ENCODE results near the gene TOM1.

Gene TOM1

GRCh38 chr22:35299673-35300499 lies at the start of gene TOM1:
Gene TOM1, plus strand, starts transcription at chr22:35299894. Its CDS starts 35 bp downstream, at chr22:35299929.
- H3K27me3 ChIP-seq (ENCODE audit: control insufficient read depth in 1 of 2, insufficient read depth in 2 of 2, low read length in 2 of 2), result no peaks in the 10 kb centered on the region
- H3K4me3 ChIP-seq (ENCODE audit: low read depth in 1 of 2, low read length in 2 of 2), result peak within 1 kb of the TSS; percentile 56 to 85
- H3K27ac ChIP-seq (ENCODE audit: low read depth, low read length), result peak within 1 kb of the TSS; percentile 91
- H3K36me3 ChIP-seq (ENCODE audit: insufficient read depth, low read length), result peaks cover 4% of the 10 kb centered on the region
- H3K9me3 ChIP-seq (ENCODE audit: low read length), result no peaks in the 10 kb centered on the region
- peak within 1 kb of the TSS; percentile 76 for H3K9ac ChIP-seq (ENCODE audit: low read length)
- peaks cover 16% of the 10 kb centered on the region for H3K4me1 ChIP-seq (ENCODE audit: insufficient read depth, low read length)

GRCh38 chr22:35250156-35250555 lies 49.5 kb upstream of the TOM1 start:
- no peaks in the 10 kb centered on the region for H3K4me1 ChIP-seq (ENCODE audit: insufficient read depth, low read length)
- no peaks in the 10 kb centered on the region for H3K9me3 ChIP-seq (ENCODE audit: low read length)
- H3K27me3 ChIP-seq (ENCODE audit: control insufficient read depth in 1 of 2, insufficient read depth in 2 of 2, low read length in 2 of 2), result no peaks in the 10 kb centered on the region
- H3K4me3 ChIP-seq (ENCODE audit: low read depth in 1 of 2, low read length in 2 of 2), result no peak overlapping the region
- no peak overlapping the region for H3K9ac ChIP-seq (ENCODE audit: low read length)
- no peak overlapping the region for H3K27ac ChIP-seq (ENCODE audit: low read depth, low read length)
- no peaks in the 10 kb centered on the region for H3K36me3 ChIP-seq (ENCODE audit: insufficient read depth, low read length)

- no peak overlapping the region for H3K9ac ChIP-seq (ENCODE audit: low read length)
- H3K36me3 ChIP-seq (ENCODE audit: insufficient read depth, low read length), result no peaks in the 10 kb centered on the region
- H3K27me3 ChIP-seq (ENCODE audit: control insufficient read depth in 1 of 2, insufficient read depth in 2 of 2, low read length in 2 of 2), result no peaks in the 10 kb centered on the region
- no peaks in the 10 kb centered on the region for H3K9me3 ChIP-seq (ENCODE audit: low read length)
- no peak overlapping the region for H3K4me3 ChIP-seq (ENCODE audit: low read depth in 1 of 2, low read length in 2 of 2)
- H3K4me1 ChIP-seq (ENCODE audit: insufficient read depth, low read length), result peaks cover 14% of the 10 kb centered on the region
- no peak overlapping the region for H3K27ac ChIP-seq (ENCODE audit: low read depth, low read length)
Measured at GRCh38 chr22:35253946-35254345, 45.7 kb upstream of the TOM1 start.

- H3K27ac ChIP-seq (ENCODE audit: low read depth, low read length), result peak overlapping the region; percentile 89
Measured at GRCh38 chr22:35257002-35257320, 42.7 kb upstream of the TOM1 start.

GRCh38 chr22:35257321-35258190 lies 42.1 kb upstream of the TOM1 start, which contains the start of gene HMGXB4:
Gene HMGXB4, plus strand, starts transcription at chr22:35257493. Its CDS starts 4,898 bp downstream, at chr22:35262391.
- H3K9me3 ChIP-seq (ENCODE audit: low read length), result no peaks in the 10 kb centered on the region
- H3K27me3 ChIP-seq (ENCODE audit: control insufficient read depth in 1 of 2, insufficient read depth in 2 of 2, low read length in 2 of 2), result no peaks in the 10 kb centered on the region
- H3K4me1 ChIP-seq (ENCODE audit: insufficient read depth, low read length), result peaks cover 18% of the 10 kb centered on the region
- H3K36me3 ChIP-seq (ENCODE audit: insufficient read depth, low read length), result peaks cover 6% of the 10 kb centered on the region
- peak within 1 kb of the TSS; percentile 88 for H3K9ac ChIP-seq (ENCODE audit: low read length)
- H3K4me3 ChIP-seq (ENCODE audit: low read depth in 1 of 2, low read length in 2 of 2), result peak within 1 kb of the TSS; percentile 67 to 90
- peak within 1 kb of the TSS; percentile 89 for H3K27ac ChIP-seq (ENCODE audit: low read depth, low read length)

More at GRCh38 chr22:35257002-35257320, 42.7 kb upstream of the TOM1 start:
- Histone ChIP-seq H3K9me3 (ENCODE audit: low read length) (no peaks in the 10 kb centered on the region), H3K36me3 (ENCODE audit: insufficient read depth, low read length) (peaks cover under 1% of the 10 kb centered on the region), H3K4me1 (ENCODE audit: insufficient read depth, low read length) (peaks cover 18% of the 10 kb centered on the region), H3K9ac (ENCODE audit: low read length) (peak overlapping the region; percentile 70), H3K27me3 (ENCODE audit: control insufficient read depth in 1 of 2, insufficient read depth in 2 of 2, low read length in 2 of 2) (no peaks in the 10 kb centered on the region), H3K4me3 (ENCODE audit: low read depth in 1 of 2, low read length in 2 of 2) (peak overlapping the region; percentile 67 to 90)

GRCh38 chr22:35258191-35258988 lies 41.3 kb upstream of the TOM1 start:
- Histone ChIP-seq H3K36me3 (ENCODE audit: insufficient read depth, low read length) (peaks cover 12% of the 10 kb centered on the region), H3K27me3 (ENCODE audit: control insufficient read depth in 1 of 2, insufficient read depth in 2 of 2, low read length in 2 of 2) (no peaks in the 10 kb centered on the region), H3K9me3 (ENCODE audit: low read length) (no peaks in the 10 kb centered on the region), H3K4me1 (ENCODE audit: insufficient read depth, low read length) (peaks cover 18% of the 10 kb centered on the region), H3K9ac (ENCODE audit: low read length) (peak overlapping the region; percentile 88), H3K27ac (ENCODE audit: low read depth, low read length) (peak overlapping the region; percentile 89), H3K4me3 (ENCODE audit: low read depth in 1 of 2, low read length in 2 of 2) (peak overlapping the region; percentile 67 to 90)

- no peak overlapping the region for H3K27ac ChIP-seq (ENCODE audit: low read depth, low read length)
- H3K9me3 ChIP-seq (ENCODE audit: low read length), result no peaks in the 10 kb centered on the region
- no peaks in the 10 kb centered on the region for H3K4me1 ChIP-seq (ENCODE audit: insufficient read depth, low read length)
- H3K4me3 ChIP-seq (ENCODE audit: low read depth in 1 of 2, low read length in 2 of 2), result no peak overlapping the region
- H3K9ac ChIP-seq (ENCODE audit: low read length), result no peak overlapping the region
- peaks cover 58% of the 10 kb centered on the region for H3K36me3 ChIP-seq (ENCODE audit: insufficient read depth, low read length)
- no peaks in the 10 kb centered on the region for H3K27me3 ChIP-seq (ENCODE audit: control insufficient read depth in 1 of 2, insufficient read depth in 2 of 2, low read length in 2 of 2)
Measured at GRCh38 chr22:35264986-35265385, 34.7 kb upstream of the TOM1 start.

GRCh38 chr22:35266277-35266676 lies 33.4 kb upstream of the TOM1 start:
- Histone ChIP-seq H3K27me3 (ENCODE audit: control insufficient read depth in 1 of 2, insufficient read depth in 2 of 2, low read length in 2 of 2) (no peaks in the 10 kb centered on the region), H3K4me3 (ENCODE audit: low read depth in 1 of 2, low read length in 2 of 2) (no peak overlapping the region), H3K36me3 (ENCODE audit: insufficient read depth, low read length) (peaks cover 60% of the 10 kb centered on the region), H3K9me3 (ENCODE audit: low read length) (no peaks in the 10 kb centered on the region), H3K4me1 (ENCODE audit: insufficient read depth, low read length) (no peaks in the 10 kb centered on the region), H3K27ac (ENCODE audit: low read depth, low read length) (no peak overlapping the region), H3K9ac (ENCODE audit: low read length) (no peak overlapping the region)

GRCh38 chr22:35269630-35270029 lies 30.1 kb upstream of the TOM1 start:
- peaks cover 46% of the 10 kb centered on the region for H3K36me3 ChIP-seq (ENCODE audit: insufficient read depth, low read length)
- H3K4me1 ChIP-seq (ENCODE audit: insufficient read depth, low read length), result no peaks in the 10 kb centered on the region

GRCh38 chr22:35274154-35274871 lies 25.4 kb upstream of the TOM1 start:
- peaks cover 18% of the 10 kb centered on the region for H3K36me3 ChIP-seq (ENCODE audit: insufficient read depth, low read length)
- H3K9me3 ChIP-seq (ENCODE audit: low read length), result no peaks in the 10 kb centered on the region
- H3K4me1 ChIP-seq (ENCODE audit: insufficient read depth, low read length), result no peaks in the 10 kb centered on the region
- no peak overlapping the region for H3K9ac ChIP-seq (ENCODE audit: low read length)
- H3K4me3 ChIP-seq (ENCODE audit: low read depth in 1 of 2, low read length in 2 of 2), result no peak overlapping the region
- no peak overlapping the region for H3K27ac ChIP-seq (ENCODE audit: low read depth, low read length)
- no peaks in the 10 kb centered on the region for H3K27me3 ChIP-seq (ENCODE audit: control insufficient read depth in 1 of 2, insufficient read depth in 2 of 2, low read length in 2 of 2)

More at GRCh38 chr22:35269630-35270029, 30.1 kb upstream of the TOM1 start:
- no peaks in the 10 kb centered on the region for H3K27me3 ChIP-seq (ENCODE audit: control insufficient read depth in 1 of 2, insufficient read depth in 2 of 2, low read length in 2 of 2)
- H3K27ac ChIP-seq (ENCODE audit: low read depth, low read length), result no peak overlapping the region
- H3K4me3 ChIP-seq (ENCODE audit: low read depth in 1 of 2, low read length in 2 of 2), result no peak overlapping the region
- H3K9ac ChIP-seq (ENCODE audit: low read length), result no peak overlapping the region
- H3K9me3 ChIP-seq (ENCODE audit: low read length), result no peaks in the 10 kb centered on the region

Data from muscle layer of colon (tissue), 2 donors.